Glutamatergic neuron (in vitro differentiated cells): ENCODE measurements around the gene PRCP. TPM values are rescaled to one million over a fixed set of nuclear protein-coding genes. Genes with fewer than 3 reads are reported as not detected.

Source experiments
- DNase-seq: peaks from one replicate; pipeline ENCODE4 v3.0.0; 2022
- H3K27ac Mint-ChIP-seq: one replicate; pipeline ENCODE4 v1.8.0; 2020; ENCODE audit warnings: mild to moderate bottlenecking, mixed read lengths, inconsistent platforms; ENCODE audit not compliant: unreplicated experiment
- H3K27me3 Mint-ChIP-seq: one replicate; pipeline ENCODE4 v1.8.0; 2020; ENCODE audit warnings: mild to moderate bottlenecking, moderate library complexity, mixed read lengths, inconsistent platforms; ENCODE audit not compliant: unreplicated experiment
- H3K36me3 Mint-ChIP-seq: one replicate; pipeline ENCODE4 v1.8.0; 2020; ENCODE audit warnings: mild to moderate bottlenecking, mixed read lengths, inconsistent platforms; ENCODE audit not compliant: unreplicated experiment
- H3K4me1 Mint-ChIP-seq: one replicate; pipeline ENCODE4 v1.8.0; 2020; ENCODE audit warnings: mild to moderate bottlenecking, low read depth, mixed read lengths, inconsistent platforms; ENCODE audit not compliant: unreplicated experiment
- H3K4me3 Mint-ChIP-seq: one replicate; pipeline ENCODE4 v1.8.0; 2020; ENCODE audit warnings: mild to moderate bottlenecking, mixed read lengths, inconsistent platforms; ENCODE audit not compliant: unreplicated experiment
- H3K9me3 Mint-ChIP-seq: one replicate; pipeline ENCODE4 v1.8.0; 2020; ENCODE audit warnings: mild to moderate bottlenecking, moderate library complexity, mixed read lengths, inconsistent platforms; ENCODE audit not compliant: unreplicated experiment
- total RNA-seq: library from RNA; stranded (reverse); fragmentation: NEBNext Ultra II Directional; extraction: Animal tissue kit (Norgen Biotek cat#: 25700); gene quantifications from one replicate; pipeline ENCODE4 v1.2.1, GENCODE V29; 2021; ENCODE audit not compliant: unreplicated experiment
- TF ChIP-seq, protein P1 (sequence below): fragments of 200-600 bp; sonication (generic); IDR thresholded peaks from one replicate; pipeline ENCODE4 v1.5.0; 2021; ENCODE audit not compliant: partially characterized antibody, unreplicated experiment

Gene PRCP
- total RNA-seq, 1 donor from 2014 or later = 12.3 TPM

DNA sequence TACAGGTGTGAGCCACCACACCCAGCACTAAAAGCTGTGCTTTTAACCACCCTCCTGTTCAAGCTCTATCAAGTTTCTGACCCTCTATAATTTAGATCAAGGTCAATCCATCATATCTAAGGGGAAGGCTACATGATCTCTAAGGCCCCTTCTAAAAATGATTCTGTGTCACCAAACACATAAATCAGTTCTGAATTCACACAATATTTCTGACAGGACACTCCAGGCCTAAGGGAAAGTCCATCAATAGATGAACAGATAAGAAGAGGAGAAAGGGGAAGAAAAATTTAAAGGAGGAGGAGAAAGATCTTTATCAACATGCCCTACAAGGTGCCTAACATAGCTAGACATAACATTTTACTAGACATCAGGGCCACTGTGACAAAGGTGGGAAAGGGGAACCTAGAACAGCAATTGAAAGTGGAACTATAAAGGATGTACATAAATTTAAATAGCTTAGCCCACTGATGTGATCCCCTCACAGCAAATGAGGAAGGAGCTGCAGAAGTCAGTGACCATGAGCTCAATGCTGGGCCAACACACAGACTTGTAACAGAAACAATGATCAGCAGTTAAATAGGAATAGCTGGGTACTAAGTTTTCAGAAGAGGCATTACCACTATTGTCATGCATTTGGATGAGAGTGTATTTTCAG lies 4.7 kb downstream of the PRCP start:
- H3K27ac Mint-ChIP-seq = no peak overlapping the region

DNA sequence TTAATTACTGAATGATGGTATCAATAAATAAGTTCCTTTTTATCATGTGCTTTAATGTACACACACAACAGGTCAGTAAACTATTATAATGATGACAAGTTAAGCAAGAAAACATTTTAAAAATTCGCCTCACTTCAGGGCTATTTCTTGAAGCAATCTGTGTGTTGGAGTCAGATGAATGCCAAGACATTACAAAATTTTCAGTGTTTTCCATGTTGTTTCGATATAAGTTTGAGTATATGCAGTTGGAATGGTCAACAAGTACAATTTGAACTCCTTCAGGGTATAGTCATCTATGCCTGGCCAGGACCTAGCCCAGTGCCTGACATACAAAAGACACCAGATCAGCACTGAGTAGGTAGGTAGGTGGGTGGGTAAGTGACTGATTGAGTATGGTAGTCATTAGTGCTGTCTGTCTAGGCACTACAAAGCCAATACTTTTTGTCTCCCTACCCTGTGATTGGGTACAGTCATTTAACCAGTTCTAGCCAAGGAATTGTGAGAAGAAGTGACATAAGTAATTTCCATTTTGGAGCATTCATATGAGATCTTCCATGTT lies 7.5 kb downstream of the PRCP start:
- Mint-ChIP-seq H3K27ac (no peak overlapping the region), H3K4me3 (no peak overlapping the region)

More for the DNA sequence above, 4.7 kb downstream of the PRCP start:
- Mint-ChIP-seq H3K27me3 (peaks cover 2% of the 10 kb centered on the region), H3K4me3 (no peak overlapping the region), H3K4me1 (peaks cover 8% of the 10 kb centered on the region), H3K36me3 (no peaks in the 10 kb centered on the region), H3K9me3 (peaks cover 3% of the 10 kb centered on the region)
- DNase-seq = no peak
- TF ChIP-seq, protein P1, sequence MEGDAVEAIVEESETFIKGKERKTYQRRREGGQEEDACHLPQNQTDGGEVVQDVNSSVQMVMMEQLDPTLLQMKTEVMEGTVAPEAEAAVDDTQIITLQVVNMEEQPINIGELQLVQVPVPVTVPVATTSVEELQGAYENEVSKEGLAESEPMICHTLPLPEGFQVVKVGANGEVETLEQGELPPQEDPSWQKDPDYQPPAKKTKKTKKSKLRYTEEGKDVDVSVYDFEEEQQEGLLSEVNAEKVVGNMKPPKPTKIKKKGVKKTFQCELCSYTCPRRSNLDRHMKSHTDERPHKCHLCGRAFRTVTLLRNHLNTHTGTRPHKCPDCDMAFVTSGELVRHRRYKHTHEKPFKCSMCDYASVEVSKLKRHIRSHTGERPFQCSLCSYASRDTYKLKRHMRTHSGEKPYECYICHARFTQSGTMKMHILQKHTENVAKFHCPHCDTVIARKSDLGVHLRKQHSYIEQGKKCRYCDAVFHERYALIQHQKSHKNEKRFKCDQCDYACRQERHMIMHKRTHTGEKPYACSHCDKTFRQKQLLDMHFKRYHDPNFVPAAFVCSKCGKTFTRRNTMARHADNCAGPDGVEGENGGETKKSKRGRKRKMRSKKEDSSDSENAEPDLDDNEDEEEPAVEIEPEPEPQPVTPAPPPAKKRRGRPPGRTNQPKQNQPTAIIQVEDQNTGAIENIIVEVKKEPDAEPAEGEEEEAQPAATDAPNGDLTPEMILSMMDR = no peak

DNA sequence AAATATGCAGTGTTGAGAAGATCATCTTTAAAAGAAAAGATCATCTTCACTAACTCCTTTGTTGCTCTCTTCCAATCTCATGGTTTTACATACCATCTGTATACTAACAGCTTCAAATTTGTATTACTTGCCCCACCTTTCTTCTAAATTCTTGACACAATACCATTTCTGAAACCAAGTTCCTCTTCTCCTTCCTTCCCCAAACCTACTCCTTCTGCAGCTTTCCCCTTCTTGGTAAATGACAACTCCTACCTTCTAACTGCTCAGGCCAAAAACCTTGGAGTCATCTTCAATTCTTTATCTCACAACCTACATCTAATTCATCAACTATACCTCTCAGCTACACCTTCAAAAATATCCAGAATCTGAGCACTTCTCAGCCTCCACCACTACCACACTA lies 9.3 kb downstream of the PRCP start:
- DNase-seq = no peak
- no peaks in the 10 kb centered on the region for H3K4me1 Mint-ChIP-seq
- no peaks in the 10 kb centered on the region for H3K9me3 Mint-ChIP-seq
- H3K27me3 Mint-ChIP-seq = peaks cover 3% of the 10 kb centered on the region
- TF ChIP-seq, protein P1 = no peak
- no peak overlapping the region for H3K4me3 Mint-ChIP-seq
- H3K27ac Mint-ChIP-seq = no peak overlapping the region
- no peaks in the 10 kb centered on the region for H3K36me3 Mint-ChIP-seq

More for the DNA sequence above, 7.5 kb downstream of the PRCP start:
- Mint-ChIP-seq H3K4me1 (no peaks in the 10 kb centered on the region), H3K36me3 (no peaks in the 10 kb centered on the region), H3K9me3 (no peaks in the 10 kb centered on the region), H3K27me3 (no peaks in the 10 kb centered on the region)
- DNase-seq = no peak
- TF ChIP-seq, protein P1 = no peak

DNA sequence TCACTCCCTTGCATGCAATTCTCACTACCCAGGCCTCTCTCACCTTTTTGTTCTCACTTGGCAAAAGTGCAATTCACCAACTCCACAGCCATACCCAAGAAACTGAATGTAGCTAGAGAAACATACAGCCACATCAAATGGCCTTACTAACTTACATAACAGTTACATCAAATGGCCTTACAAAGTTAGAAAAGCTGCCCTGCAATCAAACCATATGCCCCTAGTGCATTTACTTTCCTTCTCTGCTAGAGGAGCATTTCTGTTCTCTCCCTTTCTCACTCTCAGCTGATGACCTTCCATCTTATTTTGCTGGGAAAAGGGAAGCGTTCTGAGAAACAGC lies 10.3 kb downstream of the PRCP start:
- no peak overlapping the region for H3K27ac Mint-ChIP-seq
- H3K4me1 Mint-ChIP-seq = no peaks in the 10 kb centered on the region
- H3K36me3 Mint-ChIP-seq = no peaks in the 10 kb centered on the region
- H3K27me3 Mint-ChIP-seq = peaks cover 3% of the 10 kb centered on the region
- TF ChIP-seq, protein P1 = no peak
- no peaks in the 10 kb centered on the region for H3K9me3 Mint-ChIP-seq
- no peak overlapping the region for H3K4me3 Mint-ChIP-seq
- DNase-seq = no peak
